NCI-H1436 (cell line): ENCODE data around the gene DUOXA2.
"Not testable (repeated sequence)": the region's sequence is repeated elsewhere in the genome, so short reads cannot be mapped to it uniquely, and the experiment has no call there.

ENCODE experiments used
- DNase-seq: peaks from one replicate; lab custom pipeline; 2025; lab: John Stamatoyannopoulos, UW

The DUOXA2 gene

GRCh38 chr15:45095661-45096060 is 18.5 kb upstream of the DUOXA2 start:
- no peak for DNase-seq

GRCh38 chr15:45097466-45097865 is 16.7 kb upstream of the DUOXA2 start:
- DNase-seq: no peak

- no peak for DNase-seq
Observed at GRCh38 chr15:45099549-45100165, 14.5 kb upstream of the DUOXA2 start.

- DNase-seq: no peak
Observed at GRCh38 chr15:45100884-45101625, 13.1 kb upstream of the DUOXA2 start.

- no peak for DNase-seq
Observed at GRCh38 chr15:45101749-45102148, 12.4 kb upstream of the DUOXA2 start.

- DNase-seq: no peak
Observed at GRCh38 chr15:45102226-45102625, 11.9 kb upstream of the DUOXA2 start.

GRCh38 chr15:45104170-45104569 is 10.0 kb upstream of the DUOXA2 start:
- DNase-seq: not testable (repeated sequence)

GRCh38 chr15:45105586-45105985 is 8.5 kb upstream of the DUOXA2 start:
- DNase-seq: no peak

GRCh38 chr15:45106002-45106790 is 7.9 kb upstream of the DUOXA2 start:
- DNase-seq: no peak

GRCh38 chr15:45107941-45108630 is 6.0 kb upstream of the DUOXA2 start:
- no peak for DNase-seq

- DNase-seq: no peak
Observed at GRCh38 chr15:45110256-45110820, 3.8 kb upstream of the DUOXA2 start.

GRCh38 chr15:45111390-45112142 is 2.6 kb upstream of the DUOXA2 start:
- no peak for DNase-seq

GRCh38 chr15:45112143-45112590 is 2.0 kb upstream of the DUOXA2 start:
- no peak for DNase-seq

- no peak for DNase-seq
Observed at GRCh38 chr15:45112591-45113379, 1.3 kb upstream of the DUOXA2 start.

GRCh38 chr15:45113380-45113990 is 641 bp upstream of the DUOXA2 start:
- DNase-seq: no peak

GRCh38 chr15:45114751-45115085 is 592 bp downstream of the DUOXA2 start:
- no peak for DNase-seq

- DNase-seq: no peak
Observed at GRCh38 chr15:45115312-45115820, 1.2 kb downstream of the DUOXA2 start.

- DNase-seq: no peak
Observed at GRCh38 chr15:45116006-45116481, 1.9 kb downstream of the DUOXA2 start.

- DNase-seq: no peak
Observed at GRCh38 chr15:45116482-45117307, 2.6 kb downstream of the DUOXA2 start.
